ENCODE results near the gene ANKRD6.
A peak's percentile ranks its signal among the peaks of the same experiment; 100 is the strongest.

ANKRD6 gene

DNA sequence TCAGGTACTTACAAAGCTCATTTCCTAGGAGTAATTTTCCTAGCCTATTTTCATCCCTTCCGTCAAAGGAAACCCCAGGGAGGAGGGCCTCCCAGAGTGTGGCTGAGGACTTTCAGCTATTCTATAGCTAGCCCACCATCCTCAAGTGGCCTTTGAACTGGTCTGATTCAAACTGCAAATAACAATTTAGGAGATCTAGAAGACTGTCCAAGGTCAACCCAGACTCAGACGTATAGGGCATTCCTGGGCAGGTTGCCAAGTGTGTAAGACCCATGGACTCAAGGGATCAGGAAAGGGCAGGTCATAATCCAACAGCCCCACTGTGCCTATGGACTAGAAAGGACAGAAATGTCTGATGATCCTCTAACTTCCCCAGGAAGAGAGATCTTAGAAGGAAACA lies 18.7 kb upstream of the ANKRD6 start:
- DNase-seq: no peak

DNA sequence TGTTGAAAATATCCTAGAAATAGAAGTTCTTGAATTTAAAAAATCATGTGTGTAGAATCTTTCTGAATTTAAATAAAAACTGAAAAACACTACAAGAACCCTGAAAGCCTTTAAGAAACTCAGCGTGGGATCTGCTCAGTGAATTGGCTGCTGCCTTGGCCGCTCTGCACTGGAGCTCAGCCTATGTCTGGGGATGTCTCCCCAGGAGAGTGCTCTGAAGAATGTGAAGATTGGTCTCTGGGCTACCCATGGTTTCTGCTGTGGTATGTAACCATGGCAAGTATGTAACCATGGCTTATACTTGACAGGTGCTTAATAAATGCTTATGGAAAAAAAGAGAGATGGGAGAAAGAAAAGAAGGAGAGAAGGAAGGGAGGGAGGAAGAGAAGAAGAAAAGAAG lies 17.8 kb upstream of the ANKRD6 start:
- no peak for DNase-seq

DNA sequence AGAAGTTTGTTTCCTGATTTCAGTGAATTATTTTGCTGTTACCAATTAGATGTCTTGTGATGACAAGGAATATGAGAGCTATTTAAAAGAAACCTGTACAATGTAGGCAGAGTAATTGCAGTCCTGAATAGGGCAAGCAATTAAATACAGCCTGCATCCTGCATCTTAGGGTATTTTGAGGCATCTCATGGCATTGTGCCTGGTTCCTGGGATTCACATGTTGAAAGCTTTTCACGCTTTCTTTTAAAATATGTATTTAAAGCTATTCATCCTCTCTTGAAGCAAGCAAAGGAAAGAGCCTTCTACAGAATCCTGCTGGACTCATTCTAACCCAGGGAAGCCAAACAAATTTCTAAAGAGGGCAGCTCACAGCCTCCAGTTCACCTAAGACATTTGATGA lies 16.2 kb upstream of the ANKRD6 start:
- no peak for DNase-seq

DNA sequence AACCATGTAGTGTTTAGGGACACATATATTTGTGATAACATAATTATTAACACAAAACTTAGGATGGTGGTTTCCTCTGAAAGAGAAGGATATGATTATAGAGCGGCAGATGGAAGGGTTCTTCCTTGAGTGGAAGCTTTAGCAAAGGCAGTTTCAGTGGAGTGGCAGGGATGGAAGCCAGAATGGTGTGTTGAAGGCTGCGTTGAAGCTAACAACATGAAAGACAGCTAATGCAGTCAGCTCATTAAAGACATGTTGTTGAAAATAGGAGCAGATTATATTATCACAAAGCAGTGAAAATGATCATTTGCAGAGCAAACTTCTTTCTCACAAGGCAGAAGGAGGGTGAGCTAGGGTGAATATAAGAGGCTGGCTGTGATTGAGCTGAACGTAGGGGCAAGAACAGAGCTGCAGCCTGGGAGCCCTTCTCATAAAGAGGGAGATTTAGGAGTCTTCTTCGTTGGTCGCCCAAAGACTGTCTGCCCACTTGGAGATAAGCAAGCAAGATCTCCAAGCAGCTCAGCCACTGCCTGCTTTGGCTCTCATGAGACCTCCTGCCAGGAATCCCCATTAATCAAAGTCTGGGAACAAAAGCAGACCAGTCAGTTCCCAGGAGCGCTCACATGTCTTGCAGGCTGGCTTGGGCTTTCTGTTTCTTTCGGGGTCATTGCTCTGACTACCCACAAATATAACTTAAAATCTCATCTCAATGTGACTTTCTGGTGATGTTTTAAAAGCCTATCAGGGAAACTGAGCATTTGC lies 2.6 kb upstream of the ANKRD6 start:
- DNase-seq: no peak

DNA sequence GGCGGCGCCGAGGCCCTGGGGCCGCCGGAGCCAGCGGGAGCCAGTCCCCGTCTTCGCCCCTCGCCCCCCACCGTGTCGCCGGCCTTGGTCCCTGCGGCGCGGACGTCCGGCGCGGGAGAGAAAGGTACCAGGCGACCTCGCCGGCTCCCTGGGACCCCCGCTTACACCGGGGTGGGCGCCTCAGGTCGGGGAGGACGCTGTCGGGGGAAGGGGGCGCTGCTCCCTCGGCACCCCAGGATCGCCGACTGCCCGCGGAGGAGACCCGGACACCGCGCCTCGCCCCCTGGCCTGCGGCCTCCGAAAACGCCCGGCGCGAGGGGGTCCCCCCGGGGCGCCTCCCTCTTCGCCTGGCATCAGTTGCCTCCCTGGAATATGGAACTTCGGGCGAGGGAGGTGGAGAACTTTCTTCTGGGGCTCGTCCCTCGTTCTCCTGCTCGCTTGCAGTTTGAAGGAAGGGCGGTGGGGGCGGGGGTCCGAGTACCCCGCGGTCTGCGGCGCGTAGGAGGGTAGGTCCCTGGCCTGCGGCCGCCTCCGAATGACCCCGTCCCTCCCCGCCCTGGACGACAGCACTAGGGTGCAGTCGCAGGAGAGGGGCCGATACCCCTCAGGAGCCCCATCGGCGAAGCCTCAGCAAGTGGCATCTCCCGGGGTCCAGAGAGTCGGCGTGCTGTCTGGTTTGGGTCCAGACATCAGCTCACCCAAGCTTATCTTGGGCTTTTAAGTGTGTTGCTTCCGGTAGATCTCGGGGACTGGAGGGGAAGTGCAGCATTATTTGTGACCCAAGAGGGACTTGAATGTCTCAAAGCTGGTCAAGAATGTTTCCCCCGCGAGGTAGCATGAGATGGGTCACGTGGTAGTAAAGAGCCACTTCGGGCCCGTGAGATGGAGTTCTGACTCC lies 549 bp downstream of the ANKRD6 start:
- peak; percentile 2 for DNase-seq

DNA sequence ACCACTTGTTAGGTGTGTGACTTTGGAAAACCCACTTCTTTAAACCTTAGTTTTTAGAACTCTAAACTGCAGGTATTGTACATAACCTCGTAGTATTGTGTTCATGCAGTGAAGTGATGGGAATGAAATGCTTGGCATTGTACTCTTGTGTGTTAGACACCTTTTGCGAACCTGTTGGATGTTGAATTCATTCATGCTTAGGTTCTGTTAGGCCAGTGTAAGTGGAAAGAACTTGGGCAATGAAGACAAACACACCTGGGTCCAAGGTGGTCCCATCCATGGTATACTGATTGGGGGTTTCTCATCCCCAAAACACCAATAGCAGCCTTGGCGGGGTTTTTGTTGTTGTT lies 1.2 kb downstream of the ANKRD6 start:
- no peak for DNase-seq

DNA sequence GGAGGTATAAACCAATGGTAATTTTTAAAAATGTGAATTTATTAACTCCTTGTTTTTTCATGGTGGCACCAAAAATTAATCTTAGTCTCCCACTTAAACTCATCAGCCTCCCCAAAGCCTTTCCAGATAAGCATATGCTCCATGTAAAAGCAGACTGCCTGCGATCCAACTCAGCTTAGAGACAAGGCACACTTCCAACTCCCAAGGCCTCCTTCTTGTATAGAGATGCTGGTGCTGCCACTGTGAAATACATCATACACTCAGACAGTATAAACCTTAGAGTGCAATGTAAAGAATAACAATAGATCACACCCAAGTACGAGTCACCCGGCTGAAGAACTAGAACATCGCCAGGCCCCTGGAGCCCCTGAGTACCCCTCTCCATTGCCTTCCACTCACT lies 2.0 kb downstream of the ANKRD6 start:
- no peak for DNase-seq

DNA sequence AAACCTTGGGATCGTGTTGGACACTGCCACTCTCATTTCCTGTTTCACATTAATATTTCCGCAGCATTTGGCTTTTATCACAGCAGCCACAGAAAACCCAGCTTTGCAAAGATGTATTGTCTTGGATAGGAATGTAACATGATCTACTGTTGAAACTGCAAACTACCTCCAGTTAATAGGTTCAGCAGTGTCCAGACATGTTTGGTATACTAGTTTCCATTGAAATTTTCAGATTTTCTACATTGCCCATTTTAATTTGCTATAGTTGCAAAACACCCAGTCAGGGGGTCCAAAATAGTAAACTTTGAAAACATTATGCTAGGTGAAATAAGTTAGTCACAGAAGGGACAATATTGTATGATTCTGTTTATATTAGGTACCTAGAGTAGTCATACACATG lies 3.3 kb downstream of the ANKRD6 start:
- DNase-seq: peak; percentile 2

DNA sequence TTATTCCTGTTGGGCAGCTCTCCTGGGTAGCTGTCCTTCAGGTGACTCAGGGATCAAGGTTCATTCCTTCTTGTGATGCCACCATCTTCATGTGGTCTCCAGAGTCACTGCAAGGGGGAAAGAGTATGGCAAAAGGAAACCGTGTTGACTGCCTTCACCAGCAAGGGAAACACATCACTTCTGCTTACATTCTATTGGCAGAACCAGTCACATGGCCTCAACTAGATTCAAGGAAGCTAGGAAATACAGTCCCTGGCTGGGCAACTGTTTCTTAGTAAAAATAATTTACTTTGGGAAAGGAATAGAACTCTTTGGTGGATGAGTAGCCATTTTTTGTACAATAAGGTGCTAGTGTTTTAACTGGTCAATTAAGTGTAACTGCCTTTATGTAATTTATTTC lies 5.3 kb downstream of the ANKRD6 start:
- DNase-seq: no peak

DNA sequence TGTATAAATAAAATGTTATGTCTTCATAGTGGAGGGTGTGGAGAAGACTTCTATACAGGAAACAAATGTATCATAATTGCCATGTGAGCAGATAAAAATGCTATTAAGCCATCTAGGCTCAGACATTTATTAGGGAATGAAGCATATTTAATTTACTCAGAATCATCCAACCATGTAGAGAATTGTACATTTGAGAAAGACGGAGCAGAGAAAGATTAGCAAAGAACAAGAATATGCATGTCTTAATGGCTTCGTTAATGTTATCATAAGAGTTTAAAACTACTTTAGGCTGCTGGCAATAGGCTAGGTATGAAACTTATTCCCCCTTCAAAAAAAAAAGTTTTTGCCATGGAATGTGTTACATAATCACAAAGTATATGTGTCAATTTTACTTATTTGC lies 6.1 kb downstream of the ANKRD6 start:
- DNase-seq: no peak

DNA sequence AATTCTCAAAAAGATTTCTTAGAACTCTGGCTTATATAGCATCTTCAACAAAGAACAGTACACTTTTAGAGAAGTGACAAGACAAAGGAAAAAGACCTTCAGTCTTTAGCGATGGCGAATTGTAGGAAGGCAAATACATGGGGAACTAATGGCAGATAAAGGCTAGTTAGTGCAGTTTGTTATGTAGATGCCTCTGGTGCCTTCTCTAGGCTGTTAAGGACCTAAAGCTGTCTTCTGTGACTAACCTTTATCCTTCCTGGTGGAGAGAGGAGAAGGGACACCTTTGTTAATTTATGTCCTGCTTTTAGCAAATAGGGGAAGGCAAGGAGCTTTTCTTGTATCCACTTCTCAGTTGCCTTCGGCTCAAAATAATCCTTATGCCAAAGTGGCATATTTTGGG lies 7.2 kb downstream of the ANKRD6 start:
- DNase-seq: no peak

DNA sequence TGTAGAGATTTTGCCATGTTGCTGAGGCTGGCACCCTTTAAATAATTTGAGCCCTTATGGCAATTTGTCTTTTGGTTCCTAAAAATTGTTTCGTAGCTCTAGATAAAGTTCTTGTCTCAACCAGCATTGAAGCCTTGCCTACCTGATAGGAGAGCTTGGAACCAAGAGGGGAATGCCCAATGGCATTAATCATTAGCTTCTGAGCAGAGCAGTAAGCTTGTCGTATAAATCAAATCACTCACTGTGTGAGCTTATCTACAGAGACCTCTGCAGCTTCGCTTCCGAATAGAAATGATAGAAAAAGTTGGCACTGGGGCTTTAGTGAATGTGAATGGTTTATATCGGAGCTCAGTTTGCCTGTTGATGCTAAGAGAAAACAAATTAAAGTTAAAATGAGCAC lies 10.7 kb downstream of the ANKRD6 start:
- no peak for DNase-seq

DNA sequence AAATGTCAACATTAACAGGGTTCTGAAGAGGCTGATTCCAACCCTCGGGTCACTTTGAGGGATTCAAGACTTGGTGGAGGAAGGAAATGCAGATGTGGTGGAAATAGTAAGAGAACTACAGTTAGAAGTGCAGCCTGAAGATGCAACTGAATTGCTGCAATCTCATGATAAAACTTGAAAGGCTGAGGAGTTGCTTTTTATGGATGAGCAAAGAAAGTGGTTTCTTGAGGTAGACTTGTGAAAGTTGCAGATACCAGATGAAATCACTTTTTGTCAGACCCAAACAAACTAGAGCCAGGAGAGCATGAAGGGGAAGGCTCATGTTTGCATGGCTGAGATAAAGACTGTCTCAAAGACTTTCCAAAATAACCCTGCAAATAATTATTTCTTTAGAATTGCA lies 16.2 kb downstream of the ANKRD6 start:
- no peak for DNase-seq

DNA sequence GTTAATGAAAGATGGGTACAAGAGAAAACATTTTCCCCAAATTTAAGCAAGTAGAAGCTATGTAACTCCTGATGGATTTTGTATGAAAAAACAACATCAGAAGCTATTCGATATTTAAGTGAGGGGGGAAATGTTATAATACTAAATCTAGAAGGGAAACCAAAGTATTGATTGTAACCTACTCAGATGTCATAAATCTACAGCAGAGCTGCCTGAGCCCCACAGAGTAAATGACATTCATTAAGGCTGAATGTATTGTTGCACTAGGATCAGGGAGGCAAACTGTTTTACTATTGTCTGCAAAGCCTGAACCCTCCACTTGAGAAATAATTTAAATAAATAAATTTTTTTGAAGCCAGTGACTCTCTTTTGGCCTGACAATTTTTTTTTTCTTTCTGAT lies 19.3 kb downstream of the ANKRD6 start:
- DNase-seq: no peak

DNA sequence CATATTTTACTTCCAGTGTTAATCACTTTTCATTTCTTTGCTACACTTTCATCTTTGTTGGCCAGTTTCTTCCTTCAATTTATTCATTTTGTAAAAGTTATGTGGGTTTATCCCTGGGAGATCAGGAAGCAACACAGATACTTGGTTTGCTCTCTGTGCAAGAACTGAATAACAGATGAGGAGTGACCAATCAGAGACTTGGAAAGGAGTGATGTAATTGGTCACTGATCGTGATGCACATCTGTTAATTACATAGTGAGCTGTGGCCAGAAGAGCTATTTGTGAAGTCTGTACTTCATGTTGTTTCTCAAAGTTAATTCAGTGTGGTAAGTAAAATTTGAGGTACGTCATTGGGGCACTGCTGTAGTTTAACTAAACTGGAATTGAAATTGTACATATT lies 21.3 kb downstream of the ANKRD6 start:
- no peak for DNase-seq

DNA sequence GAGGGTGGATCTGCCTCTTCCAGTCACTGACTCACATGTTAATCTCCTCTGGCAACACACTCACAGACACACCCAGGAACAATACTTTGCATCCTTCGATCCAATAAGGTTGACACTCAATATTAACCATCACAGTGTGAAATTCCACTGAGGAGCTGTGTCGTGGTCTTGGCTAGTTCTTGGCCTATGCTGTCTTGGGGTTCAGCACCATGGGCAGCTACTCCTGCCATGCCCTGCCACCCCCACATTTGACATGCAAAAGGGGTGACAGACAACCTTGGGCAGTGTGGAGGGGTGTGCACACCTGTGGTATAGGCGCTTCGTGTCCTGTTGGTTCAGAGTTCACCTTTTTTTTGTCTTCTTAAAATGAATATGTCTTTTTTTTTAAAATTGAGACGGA lies 25.8 kb downstream of the ANKRD6 start:
- no peak for DNase-seq

DNA sequence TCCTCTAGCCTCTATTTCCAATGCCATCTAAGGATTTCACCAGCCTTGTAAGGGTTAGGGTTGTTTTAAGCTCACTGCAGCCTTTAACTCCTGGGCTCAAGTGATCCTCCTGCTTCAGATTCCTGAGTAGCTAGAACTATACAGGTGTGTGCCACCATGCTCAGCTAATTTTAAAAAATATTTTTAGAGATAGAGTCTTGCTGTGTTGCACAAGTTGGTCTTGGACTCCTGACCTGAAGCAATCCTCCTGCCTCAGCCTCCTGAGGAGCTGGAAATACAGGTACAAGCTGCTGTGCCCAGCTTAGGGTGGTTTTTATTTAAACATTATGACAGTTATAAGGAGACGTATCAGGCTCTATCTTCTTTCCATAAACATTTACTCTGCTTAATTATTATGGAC lies 26.5 kb downstream of the ANKRD6 start:
- no peak for DNase-seq

DNA sequence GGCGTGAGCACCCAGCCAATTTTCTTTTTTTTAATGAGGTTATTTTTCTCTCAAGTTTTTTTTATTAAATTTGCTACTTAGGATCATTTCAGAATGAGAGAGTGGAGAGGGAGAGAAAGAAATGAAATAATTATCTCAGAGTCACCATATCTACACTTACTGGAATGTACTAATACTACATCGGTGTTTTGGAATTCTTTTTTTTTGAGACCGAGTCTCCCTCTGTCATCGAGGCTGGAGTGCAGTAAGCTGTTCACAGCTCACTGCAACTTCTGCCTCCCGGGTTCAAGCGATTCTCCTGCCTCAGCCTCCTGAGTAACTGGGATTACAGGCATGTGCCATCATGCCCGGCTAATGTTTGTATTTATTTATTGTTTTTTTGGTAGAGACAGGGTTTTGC lies 27.8 kb downstream of the ANKRD6 start:
- no peak for DNase-seq

DNA sequence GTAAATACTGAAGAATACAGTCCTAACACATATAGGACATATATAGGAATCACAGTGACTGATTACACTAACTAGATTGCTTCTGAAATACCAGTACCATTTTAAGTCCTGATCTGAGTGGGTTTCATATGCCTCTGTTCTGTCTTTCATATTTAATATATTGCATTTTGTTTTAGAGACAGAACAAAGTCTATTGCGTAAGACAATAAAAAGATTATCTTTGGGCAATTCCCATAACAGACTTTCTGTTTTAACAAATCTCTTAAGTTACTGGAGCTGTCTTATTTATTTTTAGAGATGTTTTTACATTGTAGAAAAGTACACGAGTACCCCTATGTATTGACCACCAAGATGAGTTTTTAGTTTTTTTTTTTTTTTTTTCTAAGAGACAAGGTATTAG lies 29.6 kb downstream of the ANKRD6 start:
- DNase-seq: no peak

DNA sequence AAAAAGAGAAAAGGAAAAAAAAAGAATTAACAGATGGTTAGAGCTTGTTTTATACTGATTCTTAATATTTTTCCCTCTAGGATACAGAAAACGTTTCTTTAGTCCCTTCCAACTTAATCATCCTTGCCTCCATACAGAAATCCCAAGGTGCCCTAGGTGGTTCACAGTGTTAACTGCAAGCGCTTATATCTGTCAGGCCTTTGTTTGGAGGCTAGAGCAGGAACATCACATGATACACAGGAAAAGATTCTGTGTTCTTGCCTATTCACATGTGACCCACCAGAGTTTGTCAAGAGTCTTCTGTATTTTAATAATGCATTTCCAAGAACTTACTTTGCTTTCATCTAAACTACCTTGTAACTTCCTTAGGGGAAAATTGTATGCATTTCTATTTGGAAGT lies 31.3 kb downstream of the ANKRD6 start:
- no peak for DNase-seq

DNA sequence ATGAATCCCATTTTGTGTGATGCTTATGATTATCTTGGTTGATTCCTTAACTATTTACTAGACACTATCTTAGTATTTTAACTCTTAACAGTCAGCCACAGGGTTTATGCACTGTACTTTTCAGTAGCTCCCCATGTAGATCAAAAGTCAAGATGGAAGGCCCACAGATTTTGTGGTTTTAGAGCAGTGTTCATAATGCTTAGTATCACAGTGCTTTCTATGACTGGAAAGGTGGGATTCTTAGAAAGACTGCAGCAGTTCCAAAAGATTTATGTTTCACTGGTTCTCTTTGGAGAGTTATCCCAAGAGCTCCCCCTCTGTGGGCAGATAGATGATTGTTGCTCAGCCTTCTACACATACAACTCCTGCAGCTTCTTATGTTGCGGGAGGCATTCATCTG lies 34.5 kb downstream of the ANKRD6 start:
- DNase-seq: no peak

DNA sequence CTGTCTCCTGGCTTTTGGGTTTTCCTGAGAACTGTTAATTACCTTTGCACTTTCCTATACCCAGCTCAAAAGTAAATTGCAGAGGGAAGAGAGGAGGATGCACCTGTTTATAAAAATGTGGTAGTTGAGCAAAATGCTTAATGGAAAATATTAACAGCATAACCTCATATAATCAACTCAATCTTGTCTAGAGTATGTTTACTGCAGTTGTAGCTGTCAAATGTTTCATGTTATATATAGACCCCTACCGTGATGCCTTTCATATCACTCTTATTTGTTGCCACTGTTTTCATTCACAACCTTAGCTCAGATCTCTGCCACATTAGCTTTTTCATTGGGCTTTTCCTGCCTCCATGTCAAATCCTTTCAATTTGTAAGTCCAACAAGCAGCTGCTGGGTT lies 36.0 kb downstream of the ANKRD6 start:
- no peak for DNase-seq

DNA sequence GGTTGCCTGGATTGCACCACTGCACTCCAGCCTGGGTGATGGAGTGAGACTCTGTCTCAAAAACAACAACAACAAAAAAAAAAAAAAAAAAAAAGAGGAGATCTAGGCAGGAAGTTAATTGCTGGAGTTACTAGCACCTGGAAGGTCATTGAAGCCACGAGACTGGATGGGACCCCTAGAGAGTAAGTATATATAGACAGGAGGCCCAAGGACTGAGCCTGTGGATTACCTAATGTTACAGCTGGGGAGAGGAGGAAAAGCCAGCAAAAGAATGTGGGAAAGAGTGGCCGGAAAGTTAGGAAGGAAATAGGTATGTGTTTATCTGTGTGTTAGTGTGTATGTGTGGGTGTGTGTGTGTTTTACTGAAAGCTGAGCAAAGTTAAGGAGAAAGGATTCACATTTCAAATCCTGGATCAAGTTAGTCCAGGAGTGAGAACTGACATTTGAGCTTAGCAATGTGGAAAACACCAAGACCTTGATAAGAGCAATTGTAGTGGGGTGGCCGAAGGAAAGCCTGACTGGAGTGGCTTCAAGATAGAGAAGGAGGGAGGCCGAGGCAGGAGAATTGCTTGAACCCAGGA lies 38.4 kb downstream of the ANKRD6 start:
- no peak for DNase-seq

DNA sequence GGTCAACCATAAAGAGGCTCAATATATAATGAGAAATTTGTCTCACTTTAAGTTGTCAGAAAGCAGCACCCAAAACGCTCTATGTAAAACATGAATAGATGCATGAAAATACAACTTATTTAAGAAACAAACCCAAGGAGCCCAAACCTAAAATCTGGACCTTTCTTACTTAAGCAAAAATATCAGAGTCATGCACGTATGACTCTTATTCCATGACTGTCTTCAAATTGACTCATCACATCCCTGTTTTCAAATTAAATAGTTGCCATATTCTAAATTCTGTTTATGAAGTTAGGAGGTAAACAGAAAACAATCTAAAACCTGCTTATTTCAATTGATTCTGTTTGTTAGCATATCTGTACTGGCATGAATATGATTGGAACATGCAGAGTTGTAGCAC lies 42.1 kb downstream of the ANKRD6 start:
- no peak for DNase-seq
